Parathyroid adenoma (tissue), 2 donors: ENCODE measurements around the gene PSEN1.

Experiments used
- H2AFZ ChIP-seq: fragments of 300-600 bp; sonication (generic); one replicate; pipeline ENCODE4 v1.7.0; 2017; ENCODE audit warnings: antibody characterized with exemption, mild to moderate bottlenecking
- H3K27ac ChIP-seq: fragments of 300-600 bp; sonication (generic); one replicate; pipeline ENCODE4 v1.7.0; 2017
- H3K27me3 ChIP-seq: fragments of 300-600 bp; sonication (generic); one replicate; pipeline ENCODE4 v1.7.0; 2017; ENCODE audit warnings: low read length; ENCODE audit not compliant: control insufficient read depth, insufficient read depth
- H3K36me3 ChIP-seq: fragments of 300-600 bp; sonication (generic); one replicate; pipeline ENCODE4 v1.7.0; 2017; ENCODE audit warnings: low read length; ENCODE audit not compliant: control insufficient read depth, insufficient read depth
- H3K4me1 ChIP-seq: fragments of 300-600 bp; sonication (generic); one replicate; pipeline ENCODE4 v1.7.0; 2017; ENCODE audit warnings: control low read depth
- H3K4me2 ChIP-seq: fragments of 300-600 bp; sonication (generic); one replicate; pipeline ENCODE4 v1.7.0; 2017; ENCODE audit warnings: low read length
- H3K4me3 ChIP-seq: fragments of 300-600 bp; sonication (generic); one replicate; pipeline ENCODE4 v1.7.0; 2017; ENCODE audit warnings: low read depth, low read length
- H3K79me2 ChIP-seq: fragments of 300-600 bp; sonication (generic); one replicate; pipeline ENCODE4 v1.7.0; 2017; ENCODE audit warnings: control low read depth
- H3K9ac ChIP-seq: fragments of 300-600 bp; sonication (generic); one replicate; pipeline ENCODE4 v1.7.0; 2017; ENCODE audit warnings: mild to moderate bottlenecking
- H3K9me3 ChIP-seq: fragments of 300-600 bp; sonication (generic); one replicate; pipeline ENCODE4 v1.7.0; 2017; ENCODE audit warnings: low read length; ENCODE audit not compliant: control insufficient read depth
- TF ChIP-seq, protein P1 (sequence below): fragments of 300-600 bp; sonication (generic); IDR thresholded peaks from one replicate; pipeline ENCODE4 v1.7.0; 2017; ENCODE audit warnings: antibody characterized with exemption, mild to moderate bottlenecking
- donor health status: primary hyperparathyroidism.

Gene PSEN1

GRCh38 chr14:73269729-73270531, 133.6 kb downstream of the PSEN1 start:
- no peak overlapping the region for H3K4me3 ChIP-seq
- H3K79me2 ChIP-seq = no peaks in the 10 kb centered on the region
- H3K36me3 ChIP-seq = no peaks in the 10 kb centered on the region
- H3K4me1 ChIP-seq = peaks cover 4% of the 10 kb centered on the region
- H3K27ac ChIP-seq = no peak overlapping the region
- no peaks in the 10 kb centered on the region for H3K9me3 ChIP-seq
- peak overlapping the region; percentile 59 for H3K4me2 ChIP-seq
- no peak overlapping the region for H3K9ac ChIP-seq
- TF ChIP-seq, protein P1, sequence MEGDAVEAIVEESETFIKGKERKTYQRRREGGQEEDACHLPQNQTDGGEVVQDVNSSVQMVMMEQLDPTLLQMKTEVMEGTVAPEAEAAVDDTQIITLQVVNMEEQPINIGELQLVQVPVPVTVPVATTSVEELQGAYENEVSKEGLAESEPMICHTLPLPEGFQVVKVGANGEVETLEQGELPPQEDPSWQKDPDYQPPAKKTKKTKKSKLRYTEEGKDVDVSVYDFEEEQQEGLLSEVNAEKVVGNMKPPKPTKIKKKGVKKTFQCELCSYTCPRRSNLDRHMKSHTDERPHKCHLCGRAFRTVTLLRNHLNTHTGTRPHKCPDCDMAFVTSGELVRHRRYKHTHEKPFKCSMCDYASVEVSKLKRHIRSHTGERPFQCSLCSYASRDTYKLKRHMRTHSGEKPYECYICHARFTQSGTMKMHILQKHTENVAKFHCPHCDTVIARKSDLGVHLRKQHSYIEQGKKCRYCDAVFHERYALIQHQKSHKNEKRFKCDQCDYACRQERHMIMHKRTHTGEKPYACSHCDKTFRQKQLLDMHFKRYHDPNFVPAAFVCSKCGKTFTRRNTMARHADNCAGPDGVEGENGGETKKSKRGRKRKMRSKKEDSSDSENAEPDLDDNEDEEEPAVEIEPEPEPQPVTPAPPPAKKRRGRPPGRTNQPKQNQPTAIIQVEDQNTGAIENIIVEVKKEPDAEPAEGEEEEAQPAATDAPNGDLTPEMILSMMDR = no peak
- H3K27me3 ChIP-seq = no peaks in the 10 kb centered on the region
- H2AFZ ChIP-seq = peak overlapping the region; percentile 63

DNA sequence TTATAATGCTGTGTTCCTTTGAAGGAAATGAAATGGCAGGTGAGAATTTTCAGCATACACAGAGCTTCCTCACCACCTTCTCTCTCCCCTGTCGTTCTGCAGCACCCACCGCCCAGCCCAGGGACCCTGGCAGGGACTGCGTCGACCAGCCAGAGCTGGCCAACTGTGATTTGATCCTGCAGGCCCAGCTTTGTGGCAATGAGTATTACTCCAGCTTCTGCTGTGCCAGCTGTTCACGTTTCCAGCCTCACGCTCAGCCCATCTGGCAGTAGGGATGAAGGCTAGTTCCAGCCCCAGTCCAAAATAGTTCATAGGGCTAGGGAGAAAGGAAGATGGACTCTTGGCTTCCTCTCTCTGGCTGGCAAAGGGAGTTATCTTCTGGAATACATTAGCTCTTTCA, 136.1 kb downstream of the PSEN1 start:
- Histone ChIP-seq H3K4me3 (no peak overlapping the region), H3K4me1 (peaks cover 4% of the 10 kb centered on the region), H3K36me3 (no peaks in the 10 kb centered on the region), H3K4me2 (no peak overlapping the region), H3K9ac (no peak overlapping the region), H3K27me3 (no peaks in the 10 kb centered on the region), H3K79me2 (no peaks in the 10 kb centered on the region), H3K9me3 (no peaks in the 10 kb centered on the region), H2AFZ (no peak overlapping the region), H3K27ac (no peak overlapping the region)
- TF ChIP-seq, protein P1 = no peak
